Heart left ventricle (tissue), 16 donors: Measurements from ENCODE around the gene CDC42EP3. TPM values are rescaled to one million over a fixed set of nuclear protein-coding genes. Genes with fewer than 3 reads are reported as not detected.

ENCODE experiments used
- ATAC-seq, 4 donors: fragments of 200-7000 bp; cut with Tn5 transposase; one replicate each; pipeline ENCODE4 v1.9.1; 2020 to 2022; ENCODE audit warnings: moderate library complexity in 4 of 4, mild to moderate bottlenecking in 3 of 4, moderate number of reproducible peaks in 1 of 4
- DNase-seq, 5 donors: peaks; one replicate each; pipeline ENCODE4 v3.0.0-alpha.2; 2020
- H3K27ac ChIP-seq, 12 donors: fragments of 200-600 bp; sonication (generic) in 4 of 12; one replicate each; pipeline versions ENCODE4 v1.5.0 to v1.8.0; 2016 to 2022; ENCODE audit warnings: mild to moderate bottlenecking in 2 of 12
- H3K27me3 ChIP-seq, 9 donors: fragments of 200-600 bp; sonication (generic) in 2 of 9; one replicate each; pipeline versions ENCODE4 v1.5.1 to v1.8.0; 2016 to 2022; ENCODE audit warnings: mild to moderate bottlenecking in 3 of 9
- H3K36me3 ChIP-seq, 9 donors: fragments of 200-600 bp; sonication (generic) in 2 of 9; one replicate each; pipeline versions ENCODE4 v1.5.0 to v1.8.0; 2018 to 2022; ENCODE audit warnings: mild to moderate bottlenecking in 2 of 9
- H3K4me1 ChIP-seq, 12 donors: fragments of 200-600 bp; sonication (generic) in 4 of 12; one replicate each; pipeline versions ENCODE4 v1.5.0 to v1.8.0; 2016 to 2022; ENCODE audit warnings: mild to moderate bottlenecking in 3 of 12
- H3K4me3 ChIP-seq, 12 donors: fragments of 200-600 bp; sonication (generic) in 4 of 12; one replicate each; pipeline versions ENCODE4 v1.5.0 to v1.8.0; 2017 to 2022; ENCODE audit warnings: mild to moderate bottlenecking in 9 of 12, moderate library complexity in 4 of 12
- H3K9me3 ChIP-seq, 12 donors: fragments of 200-600 bp; sonication (generic) in 4 of 12; one replicate each; pipeline versions ENCODE4 v1.5.0 to v1.8.0; 2016 to 2022; ENCODE audit warnings: mild to moderate bottlenecking in 1 of 12
- CTCF ChIP-seq, 12 donors: fragments of 200-600 bp; sonication (generic) in 4 of 12; IDR thresholded peaks; one replicate each; pipeline versions ENCODE4 v1.5.0 to v1.8.0; 2018 to 2022; ENCODE audit warnings: antibody characterized with exemption in 12 of 12, mild to moderate bottlenecking in 5 of 12
- POLR2A ChIP-seq, 2 donors: fragments of 450-650 bp; IDR thresholded peaks; one replicate each; pipeline ENCODE4 v1.6.1; 2017; ENCODE audit warnings: antibody characterized with exemption in 2 of 2, mild to moderate bottlenecking in 2 of 2, moderate library complexity in 2 of 2
- WGBS, 4 donors: extraction: QIAGEN DNeasy Blood & Tissue Kit in 2 of 4; methylation state at CpG; one replicate each; pipeline versions ENCODE4 v1.1.5 to v1.1.7; 2013 to 2018; 5-methylcytosine and 5-hydroxymethylcytosine counted together
- intact Hi-C, 10 donors: fragments of 100-400 bp; cut with DNase I; formaldehyde crosslinking; loops; one replicate each; pipeline versions ENCODE4 v1.11.1 to v1.14.2; 2022
- polyA plus RNA-seq, 2 donors: library from polyadenylated mRNA; stranded (reverse); fragments of 200-250 nt; gene quantifications; one replicate each; pipeline ENCODE4 v1.2.3, GENCODE V29; 2013
- total RNA-seq, 9 donors: library from RNA; depleted of rRNA in 2 of 9; stranded (reverse); fragments of >200 nt in 2 of 9; fragmentation: NEBNext Ultra II Directional in 3 of 9; extraction: Animal tissue kit (Norgen Biotek cat#: 25700) in 3 of 9; gene quantifications; one replicate each; pipeline versions ENCODE4 v1.1.0 to v1.2.4, GENCODE V29; 2016 to 2023
- donor health status: ischemic (EF 13 %, LVEDD 7.1; RV severe dilation, severe dysfunction).
- donor health status: healthy with polysubstance abuse.
- donor health status: DM: no; HTN: yes; CAD: no.
- donor health status: DM: no; HTN: no; CAD: no.
- donor health status: ischemic (EF 25% LVEDD 6.9; RV normal size, moderate dysfunction).
- donor health status: ischemic (EF 25% LVEDD 5.7; RV mildly dilated, moderate dysfunction).
- donor health status: healthy.
- donor health status: DM: yes; HTN: yes; CAD: no.
- donor health status: ischemic (EF 35%, LVEDD 5.7; RV mildly dilated, moderate dysfunction).
- donor health status: nonischemic (EF 11% LVEDD 7.7; RV severe dilation, severe dysfunction).
- donor health status: DM: yes; HTN: yes; CAD: no.
- donor health status: PGD.
- donor health status: ischemic (EF 29% LVEDD 5.4; RV normal size, mild dysfunction).
- donor health status: nonischemic (EF 23%, LVEDD 6.1; RV moderate dilation, normal function).

Gene CDC42EP3
- total and polyA plus RNA-seq, 11 donors = 32.5 to 189 (median 111) TPM

GRCh38 chr2:37641582-37642171 lies 29.8 kb downstream of the CDC42EP3 start:
- 18 to 23% (median 20%) methylated on average over 7 of the region's 7 CpGs for WGBS, 4 donors
- no peak overlapping the region for H3K4me3 ChIP-seq
- H3K36me3 ChIP-seq = peaks cover 0 to 56% (median 37%) of the 10 kb centered on the region in 9 donors
- H3K27ac ChIP-seq = peak overlapping the region in 4 of 12 donors; percentile 10 to 40 (median 22)
- DNase-seq (no peak), ATAC-seq (no peak)
- H3K9me3 ChIP-seq = no peaks in the 10 kb centered on the region
- TF ChIP-seq POLR2A (IDR thresholded peaks at IDR 0.05) (no peak), CTCF (IDR thresholded peaks at IDR 0.05) (no peak)
- H3K4me1 ChIP-seq = peaks cover 6 to 82% (median 51%) of the 10 kb centered on the region in 12 donors
- intact Hi-C loops = no loop called here
- H3K27me3 ChIP-seq = no peaks in the 10 kb centered on the region

GRCh38 chr2:37639631-37640030 lies 31.8 kb downstream of the CDC42EP3 start:
- Histone ChIP-seq H3K4me3 (no peak overlapping the region), H3K27ac (peak overlapping the region in 1 of 12 donors; percentile 1), H3K27me3 (no peaks in the 10 kb centered on the region), H3K9me3 (no peaks in the 10 kb centered on the region), H3K36me3 (peaks cover 0 to 37% (median 17%) of the 10 kb centered on the region in 9 donors), H3K4me1 (peaks cover 0 to 74% (median 33%) of the 10 kb centered on the region in 12 donors)
- ATAC-seq = no peak
- TF ChIP-seq CTCF (IDR thresholded peaks at IDR 0.05) (no peak), POLR2A (IDR thresholded peaks at IDR 0.05) (no peak)
- no peak for DNase-seq
- intact Hi-C loops = no loop called here
- WGBS, 4 donors = 89 to 96% (median 92%) methylated on average over 3 of the region's 3 CpGs

GRCh38 chr2:37638973-37639372 lies 32.5 kb downstream of the CDC42EP3 start:
- ATAC-seq (no peak), DNase-seq (no peak)
- H3K36me3 ChIP-seq = peaks cover 0 to 31% (median 10%) of the 10 kb centered on the region in 9 donors
- no peaks in the 10 kb centered on the region for H3K27me3 ChIP-seq
- intact Hi-C loops = no loop called here
- H3K4me1 ChIP-seq = peaks cover 0 to 74% (median 26%) of the 10 kb centered on the region in 12 donors
- no peak overlapping the region for H3K4me3 ChIP-seq
- no peaks in the 10 kb centered on the region for H3K9me3 ChIP-seq
- 91 to 98% (median 93%) methylated on average over 3 of the region's 3 CpGs for WGBS, 4 donors
- TF ChIP-seq CTCF (IDR thresholded peaks at IDR 0.05) (no peak), POLR2A (IDR thresholded peaks at IDR 0.05) (no peak)
- H3K27ac ChIP-seq = peak overlapping the region in 1 of 12 donors; percentile 1

- WGBS, 4 donors = 0 to 79% (median 52%) methylated on average over 2 of the region's 2 CpGs
Measured at GRCh38 chr2:37637985-37638384, 33.5 kb downstream of the CDC42EP3 start.

More at GRCh38 chr2:37637985-37638384, 33.5 kb downstream of the CDC42EP3 start:
- Histone ChIP-seq H3K27ac (no peak overlapping the region), H3K27me3 (no peaks in the 10 kb centered on the region), H3K4me3 (no peak overlapping the region), H3K9me3 (no peaks in the 10 kb centered on the region), H3K4me1 (peaks cover 0 to 74% (median 20%) of the 10 kb centered on the region in 12 donors), H3K36me3 (peaks cover 0 to 21% (median 6%) of the 10 kb centered on the region in 9 donors)
- TF ChIP-seq CTCF (IDR thresholded peaks at IDR 0.05) (no peak), POLR2A (IDR thresholded peaks at IDR 0.05) (no peak)
- intact Hi-C loops = no loop called here
- ATAC-seq = peak in 1 of 4 donors; percentile 17
- DNase-seq = no peak
